Gastroesophageal sphincter (tissue), 3 donors: ENCODE measurements around the gene ITPKB.
"Not testable (repeated sequence)": the region's sequence is repeated elsewhere in the genome, so short reads cannot be mapped to it uniquely, and the experiment has no call there.

Experiments used
- EP300 ChIP-seq: sonication (generic); formaldehyde crosslinking; IDR thresholded peaks from one replicate; pipeline ENCODE4 v1.6.1; 2017; ENCODE audit warnings: antibody characterized with exemption, mild to moderate bottlenecking
- TF ChIP-seq, protein P1 (sequence below), 4 experiments: fragments of 200-600 bp in 2 of 4; fragments of 450-650 bp in 2 of 4; sonication (generic) in 1 of 4; IDR thresholded peaks; one replicate each; pipeline ENCODE4 v1.5.1; 2017 to 2019; ENCODE audit warnings: antibody characterized with exemption in 4 of 4, mild to moderate bottlenecking in 2 of 4, moderate library complexity in 2 of 4

DNA sequence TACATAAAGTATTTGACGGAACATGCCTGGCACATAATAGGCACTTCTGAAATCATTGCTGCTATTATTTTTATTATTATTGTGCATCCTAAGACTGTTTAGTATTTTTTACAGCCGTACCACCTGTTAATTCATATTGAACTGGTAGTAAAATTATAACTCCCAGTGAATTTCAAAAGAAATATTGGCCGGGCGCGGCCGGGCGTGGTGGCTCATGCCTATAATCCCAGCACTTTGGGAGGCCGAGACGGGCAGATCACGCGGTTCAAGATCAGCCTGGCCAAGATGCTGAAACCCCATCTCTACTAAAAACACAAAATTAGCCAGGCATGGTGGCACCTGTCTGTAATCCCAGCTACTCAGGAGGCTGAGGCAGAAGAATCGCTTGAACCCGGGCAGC lies 18.5 kb downstream of the ITPKB start:
- TF ChIP-seq, protein P1, sequence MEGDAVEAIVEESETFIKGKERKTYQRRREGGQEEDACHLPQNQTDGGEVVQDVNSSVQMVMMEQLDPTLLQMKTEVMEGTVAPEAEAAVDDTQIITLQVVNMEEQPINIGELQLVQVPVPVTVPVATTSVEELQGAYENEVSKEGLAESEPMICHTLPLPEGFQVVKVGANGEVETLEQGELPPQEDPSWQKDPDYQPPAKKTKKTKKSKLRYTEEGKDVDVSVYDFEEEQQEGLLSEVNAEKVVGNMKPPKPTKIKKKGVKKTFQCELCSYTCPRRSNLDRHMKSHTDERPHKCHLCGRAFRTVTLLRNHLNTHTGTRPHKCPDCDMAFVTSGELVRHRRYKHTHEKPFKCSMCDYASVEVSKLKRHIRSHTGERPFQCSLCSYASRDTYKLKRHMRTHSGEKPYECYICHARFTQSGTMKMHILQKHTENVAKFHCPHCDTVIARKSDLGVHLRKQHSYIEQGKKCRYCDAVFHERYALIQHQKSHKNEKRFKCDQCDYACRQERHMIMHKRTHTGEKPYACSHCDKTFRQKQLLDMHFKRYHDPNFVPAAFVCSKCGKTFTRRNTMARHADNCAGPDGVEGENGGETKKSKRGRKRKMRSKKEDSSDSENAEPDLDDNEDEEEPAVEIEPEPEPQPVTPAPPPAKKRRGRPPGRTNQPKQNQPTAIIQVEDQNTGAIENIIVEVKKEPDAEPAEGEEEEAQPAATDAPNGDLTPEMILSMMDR (IDR thresholded peaks at IDR 0.05): not testable (repeated sequence)
- TF ChIP-seq EP300: not testable (repeated sequence)
